WTC11 (cell line): ENCODE data around the gene LEKR1. TPM values are rescaled to one million over a fixed set of nuclear protein-coding genes. Genes with fewer than 3 reads are reported as not detected.

Experiments
- ATAC-seq: fragments of 200-7000 bp; cut with Tn5 transposase; 2 replicates; pipeline ENCODE4 v1.10.0; 2021; ENCODE audit warnings: mild to moderate bottlenecking, moderate library complexity
- CTCF ChIA-PET: fragments of 300-600 bp; sonication (Branson Sonifier 250); formaldehyde crosslinking; loops from one replicate; lab custom pipeline; 2021; ENCODE audit warnings: antibody characterized with exemption; lab: Charles Lee
- POLR2A ChIA-PET: fragments of 350-600 bp; sonication (Branson Sonifier 250); formaldehyde crosslinking; loops from one replicate; lab custom pipeline; 2021; ENCODE audit warnings: antibody characterized with exemption; lab: Charles Lee
- DNase-seq: peaks from one replicate; pipeline ENCODE4 v3.0.0; 2021; ENCODE audit warnings: low spot score
- H3K27ac Mint-ChIP-seq: 2 replicates; pipeline ENCODE4 v1.8.0; 2021; ENCODE audit warnings: mixed read lengths
- H3K27me3 Mint-ChIP-seq: 2 replicates; pipeline ENCODE4 v1.8.0; 2021; ENCODE audit warnings: low read depth, mild to moderate bottlenecking, moderate library complexity, mixed read lengths
- H3K36me3 Mint-ChIP-seq: 2 replicates; pipeline ENCODE4 v1.8.0; 2021; ENCODE audit warnings: mixed read lengths
- H3K4me1 Mint-ChIP-seq: 2 replicates; pipeline ENCODE4 v1.8.0; 2022; ENCODE audit warnings: mixed read lengths
- H3K4me3 Mint-ChIP-seq: 2 replicates; pipeline ENCODE4 v1.8.0; 2021; ENCODE audit warnings: mild to moderate bottlenecking, moderate library complexity, mixed read lengths
- H3K9me3 Mint-ChIP-seq: 2 replicates; pipeline ENCODE4 v1.8.0; 2021; ENCODE audit warnings: mixed read lengths
- ATF2 ChIP-seq: sonication (generic); formaldehyde crosslinking; IDR thresholded peaks from 2 replicates; pipeline ENCODE4 v1.8.1; 2022; ENCODE audit warnings: low read depth, missing genetic modification reagents, borderline replicate concordance
- ATF3 ChIP-seq: sonication (generic); formaldehyde crosslinking; conservative IDR thresholded peaks from 2 replicates; pipeline ENCODE4 v1.8.1; 2022; ENCODE audit warnings: mild to moderate bottlenecking, missing genetic modification reagents
- CDX4 ChIP-seq: fragments of 250-450 bp; sonication (Bioruptor Pico); IDR thresholded peaks from 2 replicates; pipeline ENCODE4 v1.9.0; 2021; ENCODE audit warnings: moderate library complexity, mild to moderate bottlenecking, inconsistent platforms, borderline replicate concordance
- CREM ChIP-seq: sonication (generic); formaldehyde crosslinking; IDR thresholded peaks from 2 replicates; pipeline ENCODE4 v1.8.1; 2022; ENCODE audit warnings: mild to moderate bottlenecking, missing genetic modification reagents, moderate library complexity
- E2F4 ChIP-seq: sonication (generic); formaldehyde crosslinking; IDR thresholded peaks from 2 replicates; pipeline ENCODE4 v1.8.1; 2022; ENCODE audit warnings: low read depth, mild to moderate bottlenecking, moderate library complexity, missing genetic modification reagents, borderline replicate concordance
- GRHL2 ChIP-seq: fragments of 250-450 bp; sonication (Bioruptor Pico); IDR thresholded peaks from 2 replicates; pipeline ENCODE4 v1.8.0; 2022; ENCODE audit warnings: mild to moderate bottlenecking, moderate library complexity; ENCODE audit not compliant: insufficient replicate concordance, severe bottlenecking
- GTF2I ChIP-seq: fragments of 250-450 bp; sonication (Bioruptor Pico); conservative IDR thresholded peaks from 2 replicates; pipeline ENCODE4 v1.4.0; 2021; ENCODE audit warnings: mild to moderate bottlenecking
- HMGA2 ChIP-seq: fragments of 250-450 bp; sonication (Bioruptor Pico); IDR thresholded peaks from 2 replicates; pipeline ENCODE4 v1.4.0; 2021; ENCODE audit warnings: mild to moderate bottlenecking, moderate library complexity
- IRF2 ChIP-seq: sonication (generic); formaldehyde crosslinking; IDR thresholded peaks from 2 replicates; pipeline ENCODE4 v1.8.0; 2022; ENCODE audit warnings: low read depth, missing genetic modification reagents, borderline replicate concordance
- NFATC4 ChIP-seq: fragments of 250-450 bp; sonication (Bioruptor Pico); IDR thresholded peaks from 2 replicates; pipeline ENCODE4 v1.9.0; 2021; ENCODE audit warnings: mild to moderate bottlenecking
- NFE2L1 ChIP-seq: sonication (generic); formaldehyde crosslinking; IDR thresholded peaks from 2 replicates; pipeline ENCODE4 v1.8.1; 2023; ENCODE audit warnings: missing genetic modification reagents
- RORB ChIP-seq: fragments of 250-450 bp; sonication (Bioruptor Pico); IDR thresholded peaks from 2 replicates; pipeline ENCODE4 v1.9.0; 2021; ENCODE audit warnings: mild to moderate bottlenecking
- SP1 ChIP-seq: sonication (generic); formaldehyde crosslinking; conservative IDR thresholded peaks from 2 replicates; pipeline ENCODE4 v1.8.1; 2022; ENCODE audit warnings: missing genetic modification reagents
- ZBTB43 ChIP-seq: sonication (generic); formaldehyde crosslinking; IDR thresholded peaks from 2 replicates; pipeline ENCODE4 v1.8.1; 2023; ENCODE audit warnings: mild to moderate bottlenecking, missing genetic modification reagents
- ZMAT4 ChIP-seq: fragments of 250-450 bp; sonication (Bioruptor Pico); IDR thresholded peaks from 2 replicates; pipeline ENCODE4 v1.9.0; 2021; ENCODE audit warnings: mild to moderate bottlenecking
- ZNF138 ChIP-seq: sonication (generic); formaldehyde crosslinking; conservative IDR thresholded peaks from 2 replicates; pipeline ENCODE4 v1.8.1; 2022; ENCODE audit warnings: mild to moderate bottlenecking, moderate library complexity, missing genetic modification reagents
- ZNF219 ChIP-seq: sonication (generic); formaldehyde crosslinking; IDR thresholded peaks from 2 replicates; pipeline ENCODE4 v1.8.0; 2023; ENCODE audit warnings: missing genetic modification reagents, mild to moderate bottlenecking, borderline replicate concordance
- ZNF416 ChIP-seq: fragments of 250-450 bp; sonication (Bioruptor Pico); IDR thresholded peaks from 2 replicates; pipeline ENCODE4 v1.9.0; 2021; ENCODE audit warnings: mild to moderate bottlenecking, inconsistent platforms
- total RNA-seq: library from RNA; stranded (reverse); gene quantifications from 3 replicates; pipeline ENCODE4 v1.2.3, GENCODE V29; 2021

The LEKR1 gene
- total RNA-seq, 1 experiment from 2014 or later: 0.09 TPM

- TF ChIP-seq CREM (CRISPR knock-in tag): no peak
- no peak for TF ChIP-seq CDX4 (CRISPR knock-in tag)
Observed at GRCh38 chr3:156923349-156923748, 97.2 kb downstream of the LEKR1 start (continued).

- POLR2A ChIA-PET: no interaction called here
- H3K4me1 Mint-ChIP-seq: no peaks in the 10 kb centered on the region
- no peak for ATAC-seq
- CTCF ChIA-PET: no interaction called here
- no peak for DNase-seq
- no peak for TF ChIP-seq ZMAT4 (CRISPR knock-in tag)
- TF ChIP-seq GRHL2 (CRISPR knock-in tag): no peak
- TF ChIP-seq, all 79 proteins: peak for 0
- Mint-ChIP-seq H3K4me3 (no peak overlapping the region), H3K36me3 (no peaks in the 10 kb centered on the region), H3K27ac (no peak overlapping the region), H3K27me3 (no peaks in the 10 kb centered on the region; the same call in 1 of the 2 replicates), H3K9me3 (no peaks in the 10 kb centered on the region)
Observed at GRCh38 chr3:156938724-156939123, 112.6 kb downstream of the LEKR1 start.

GRCh38 chr3:156939315-156939714 lies 113.2 kb downstream of the LEKR1 start:
- POLR2A ChIA-PET: no interaction called here
- no peak for DNase-seq
- ATAC-seq: no peak
- TF ChIP-seq ATF2 (CRISPR knock-in tag) (no peak), ZBTB43 (CRISPR knock-in tag) (no peak), HMGA2 (no peak), ZNF138 (no peak), NFATC4 (CRISPR knock-in tag) (no peak), RORB (CRISPR knock-in tag) (no peak), SP1 (no peak), ZNF416 (CRISPR knock-in tag) (no peak), ZNF219 (CRISPR knock-in tag) (no peak), GRHL2 (CRISPR knock-in tag) (no peak), E2F4 (CRISPR knock-in tag) (no peak), GTF2I (CRISPR knock-in tag) (no peak), NFE2L1 (CRISPR knock-in tag) (no peak), ATF3 (CRISPR knock-in tag) (no peak), IRF2 (no peak)
- no peaks in the 10 kb centered on the region for H3K36me3 Mint-ChIP-seq
- CTCF ChIA-PET: no interaction called here
- no peak overlapping the region for H3K27ac Mint-ChIP-seq
- H3K9me3 Mint-ChIP-seq: no peaks in the 10 kb centered on the region
- no peaks in the 10 kb centered on the region for H3K4me1 Mint-ChIP-seq
- H3K27me3 Mint-ChIP-seq: no peaks in the 10 kb centered on the region; the same call in 1 of the 2 replicates
- H3K4me3 Mint-ChIP-seq: no peak overlapping the region
